K562 (cell line): ENCODE measurements around the gene GPATCH4. TPM values are rescaled to one million over a fixed set of nuclear protein-coding genes. Genes with fewer than 3 reads are reported as not detected.

Experiments used
- ADNP ChIP-seq: fragments of 200-800 bp; sonication (Bioruptor generic); IDR thresholded peaks from 2 replicates; pipeline ENCODE4 v1.6.1; 2016; ENCODE audit warnings: missing genetic modification characterization, missing compliant biosample characterization
- CREB1 ChIP-seq, 2 experiments: sonication (generic) in 1 of 2; formaldehyde crosslinking in 1 of 2; IDR thresholded peaks; 2 replicates each; pipeline versions ENCODE4 v1.6.1 to v1.8.0; 2012 to 2022; ENCODE audit warnings: inconsistent platforms in 1 of 2, mild to moderate bottlenecking in 1 of 2, missing genetic modification reagents in 1 of 2, moderate library complexity in 1 of 2
- FOXK2 ChIP-seq, 2 experiments: fragments of 450-650 bp; IDR thresholded peaks in 1 of 2; conservative IDR thresholded peaks in 1 of 2; 2 replicates each; pipeline ENCODE4 v1.6.1; 2016; ENCODE audit warnings: low read depth in 2 of 2, mild to moderate bottlenecking in 1 of 2
- GABPA ChIP-seq: fragments of 200-800 bp; sonication (Bioruptor generic); conservative IDR thresholded peaks from 2 replicates; pipeline ENCODE4 v1.6.1; 2016; ENCODE audit warnings: low read depth, missing genetic modification characterization, missing compliant biosample characterization
- IRF2 ChIP-seq: sonication (generic); formaldehyde crosslinking; IDR thresholded peaks from 2 replicates; pipeline ENCODE4 v1.8.1; 2022; ENCODE audit warnings: mild to moderate bottlenecking, missing genetic modification reagents
- KDM2B ChIP-seq: fragments of 250-450 bp; sonication (Bioruptor Pico); IDR thresholded peaks from 2 replicates; pipeline ENCODE4 v1.8.0; 2021; ENCODE audit warnings: mild to moderate bottlenecking, moderate library complexity
- NFYB ChIP-seq: IDR thresholded peaks from 2 replicates; pipeline ENCODE4 v1.6.1; 2011; ENCODE audit warnings: mild to moderate bottlenecking, moderate library complexity; ENCODE audit not compliant: insufficient read length; ENCODE audit errors: extremely low read depth
- SLC30A9 ChIP-seq: fragments of 250-450 bp; sonication (Bioruptor Pico); IDR thresholded peaks from 2 replicates; pipeline ENCODE4 v1.8.0; 2022; ENCODE audit warnings: mild to moderate bottlenecking, moderate library complexity
- TRIM28 ChIP-seq: fragments of 450-650 bp; IDR thresholded peaks from 2 replicates; pipeline ENCODE4 v1.6.1; 2017
- polyA plus RNA-seq, 8 experiments: library from polyadenylated mRNA; depleted of rRNA in 4 of 8; stranded (reverse) in 5 of 8; unstranded in 3 of 8; fragments of >200 nt; fragmentation: Nextera tagmentation in 2 of 8; fragmentation: Illumina TruSeq in 1 of 8; extraction: Ambion mirVana in 2 of 8; extraction: Trizol in 1 of 8; gene quantifications; 2 replicates each; pipeline versions ENCODE4 v1.2.1 to v1.2.3, GENCODE V29; 2011 to 2014; ENCODE audit warnings: inconsistent platforms in 1 of 8, missing spikeins in 1 of 8
- total RNA-seq, 7 experiments: library from RNA; depleted of rRNA in 6 of 7; stranded (reverse); fragments of >200 nt in 6 of 7; fragmentation: Illumina TruSeq in 2 of 7; extraction: Trizol in 2 of 7; gene quantifications; 2 replicates each; pipeline versions ENCODE4 v1.2.1 to v1.2.3, GENCODE V29; 2011 to 2021; ENCODE audit warnings: low replicate concordance in 1 of 7
- TF ChIP-seq, protein P1 (sequence below): sonication (generic); formaldehyde crosslinking; IDR thresholded peaks from 2 replicates; pipeline ENCODE4 v1.8.0; 2022; ENCODE audit warnings: missing genetic modification reagents, mild to moderate bottlenecking, borderline replicate concordance
- TF ChIP-seq, protein P2 (sequence below): sonication (generic); formaldehyde crosslinking; IDR thresholded peaks from 2 replicates; pipeline ENCODE4 v1.8.1; 2023; ENCODE audit warnings: missing genetic modification reagents, mild to moderate bottlenecking, borderline replicate concordance
- TF ChIP-seq, protein P3 (sequence below): fragments of 250-450 bp; sonication (Bioruptor Pico); IDR thresholded peaks from 2 replicates; pipeline ENCODE4 v1.8.0; 2022; ENCODE audit warnings: moderate library complexity, mild to moderate bottlenecking, inconsistent platforms
- TF ChIP-seq, protein P4 (sequence below): fragments of 450-650 bp; formaldehyde crosslinking; IDR thresholded peaks from 2 replicates; pipeline ENCODE4 v1.4.0; 2020; ENCODE audit warnings: mild to moderate bottlenecking, moderate library complexity
- TF ChIP-seq, protein P5 (sequence below): sonication (generic); formaldehyde crosslinking; IDR thresholded peaks from 2 replicates; pipeline ENCODE4 v1.8.1; 2023; ENCODE audit warnings: mild to moderate bottlenecking, missing genetic modification reagents

Gene GPATCH4
- total and polyA plus RNA-seq, 9 of the 15 experiments (the other 6 are each of a cell fraction or from before 2014, with no cell fraction given): 43.7 to 105 (median 76.5) TPM

DNA sequence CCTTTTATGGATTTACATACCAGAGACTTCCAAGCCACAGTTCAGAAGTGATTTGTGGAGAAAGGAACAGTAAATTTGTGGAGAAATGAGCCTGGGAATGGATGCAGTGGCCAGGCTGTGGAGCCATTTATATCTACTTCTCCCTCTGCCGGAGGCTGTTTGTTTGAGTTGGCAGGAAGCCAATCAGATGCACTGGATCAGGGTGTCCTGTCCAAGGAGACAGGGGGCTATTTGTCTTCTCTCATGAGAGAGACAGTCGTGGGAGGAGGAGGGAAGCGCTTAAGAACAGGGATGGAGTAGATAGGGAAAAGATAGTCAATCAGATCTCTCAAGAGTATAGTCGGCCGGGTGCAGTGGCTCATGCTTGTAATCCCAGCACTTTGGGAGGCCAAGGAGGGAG is 15.2 kb upstream of the GPATCH4 start (continued):
- TF ChIP-seq, protein P1, sequence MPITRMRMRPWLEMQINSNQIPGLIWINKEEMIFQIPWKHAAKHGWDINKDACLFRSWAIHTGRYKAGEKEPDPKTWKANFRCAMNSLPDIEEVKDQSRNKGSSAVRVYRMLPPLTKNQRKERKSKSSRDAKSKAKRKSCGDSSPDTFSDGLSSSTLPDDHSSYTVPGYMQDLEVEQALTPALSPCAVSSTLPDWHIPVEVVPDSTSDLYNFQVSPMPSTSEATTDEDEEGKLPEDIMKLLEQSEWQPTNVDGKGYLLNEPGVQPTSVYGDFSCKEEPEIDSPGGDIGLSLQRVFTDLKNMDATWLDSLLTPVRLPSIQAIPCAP: no peak
- TF ChIP-seq NFYB (no peak), IRF2 (CRISPR knock-in tag) (no peak), KDM2B (CRISPR knock-in tag) (no peak), FOXK2 (conservative IDR thresholded peaks at IDR 0.05 in 1 of 2, IDR thresholded peaks at IDR 0.05 in 1 of 2; ENCODE audit: low read depth in 2 of 2) (no peak), GABPA (no peak), CREB1 (IDR thresholded peaks at IDR 0.05) (0 out of 2 replicates have a peak, but pooled peaks have one; percentile 27), CREB1 (CRISPR knock-in tag; IDR thresholded peaks at IDR 0.05) (no peak), SLC30A9 (no peak), TRIM28 (peak; percentile 84; the same call in 1 of the 2 replicates), ADNP (tag) (no peak)
- TF ChIP-seq, protein P2, sequence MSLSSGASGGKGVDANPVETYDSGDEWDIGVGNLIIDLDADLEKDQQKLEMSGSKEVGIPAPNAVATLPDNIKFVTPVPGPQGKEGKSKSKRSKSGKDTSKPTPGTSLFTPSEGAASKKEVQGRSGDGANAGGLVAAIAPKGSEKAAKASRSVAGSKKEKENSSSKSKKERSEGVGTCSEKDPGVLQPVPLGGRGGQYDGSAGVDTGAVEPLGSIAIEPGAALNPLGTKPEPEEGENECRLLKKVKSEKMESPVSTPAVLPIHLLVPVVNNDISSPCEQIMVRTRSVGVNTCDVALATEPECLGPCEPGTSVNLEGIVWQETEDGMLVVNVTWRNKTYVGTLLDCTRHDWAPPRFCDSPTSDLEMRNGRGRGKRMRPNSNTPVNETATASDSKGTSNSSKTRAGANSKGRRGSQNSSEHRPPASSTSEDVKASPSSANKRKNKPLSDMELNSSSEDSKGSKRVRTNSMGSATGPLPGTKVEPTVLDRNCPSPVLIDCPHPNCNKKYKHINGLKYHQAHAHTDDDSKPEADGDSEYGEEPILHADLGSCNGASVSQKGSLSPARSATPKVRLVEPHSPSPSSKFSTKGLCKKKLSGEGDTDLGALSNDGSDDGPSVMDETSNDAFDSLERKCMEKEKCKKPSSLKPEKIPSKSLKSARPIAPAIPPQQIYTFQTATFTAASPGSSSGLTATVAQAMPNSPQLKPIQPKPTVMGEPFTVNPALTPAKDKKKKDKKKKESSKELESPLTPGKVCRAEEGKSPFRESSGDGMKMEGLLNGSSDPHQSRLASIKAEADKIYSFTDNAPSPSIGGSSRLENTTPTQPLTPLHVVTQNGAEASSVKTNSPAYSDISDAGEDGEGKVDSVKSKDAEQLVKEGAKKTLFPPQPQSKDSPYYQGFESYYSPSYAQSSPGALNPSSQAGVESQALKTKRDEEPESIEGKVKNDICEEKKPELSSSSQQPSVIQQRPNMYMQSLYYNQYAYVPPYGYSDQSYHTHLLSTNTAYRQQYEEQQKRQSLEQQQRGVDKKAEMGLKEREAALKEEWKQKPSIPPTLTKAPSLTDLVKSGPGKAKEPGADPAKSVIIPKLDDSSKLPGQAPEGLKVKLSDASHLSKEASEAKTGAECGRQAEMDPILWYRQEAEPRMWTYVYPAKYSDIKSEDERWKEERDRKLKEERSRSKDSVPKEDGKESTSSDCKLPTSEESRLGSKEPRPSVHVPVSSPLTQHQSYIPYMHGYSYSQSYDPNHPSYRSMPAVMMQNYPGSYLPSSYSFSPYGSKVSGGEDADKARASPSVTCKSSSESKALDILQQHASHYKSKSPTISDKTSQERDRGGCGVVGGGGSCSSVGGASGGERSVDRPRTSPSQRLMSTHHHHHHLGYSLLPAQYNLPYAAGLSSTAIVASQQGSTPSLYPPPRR (CRISPR knock-in tag): no peak
- TF ChIP-seq, protein P3, sequence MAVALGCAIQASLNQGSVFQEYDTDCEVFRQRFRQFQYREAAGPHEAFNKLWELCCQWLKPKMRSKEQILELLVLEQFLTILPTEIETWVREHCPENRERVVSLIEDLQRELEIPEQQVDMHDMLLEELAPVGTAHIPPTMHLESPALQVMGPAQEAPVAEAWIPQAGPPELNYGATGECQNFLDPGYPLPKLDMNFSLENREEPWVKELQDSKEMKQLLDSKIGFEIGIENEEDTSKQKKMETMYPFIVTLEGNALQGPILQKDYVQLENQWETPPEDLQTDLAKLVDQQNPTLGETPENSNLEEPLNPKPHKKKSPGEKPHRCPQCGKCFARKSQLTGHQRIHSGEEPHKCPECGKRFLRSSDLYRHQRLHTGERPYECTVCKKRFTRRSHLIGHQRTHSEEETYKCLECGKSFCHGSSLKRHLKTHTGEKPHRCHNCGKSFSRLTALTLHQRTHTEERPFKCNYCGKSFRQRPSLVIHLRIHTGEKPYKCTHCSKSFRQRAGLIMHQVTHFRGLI (CRISPR knock-in tag): no peak
- TF ChIP-seq, protein P4, sequence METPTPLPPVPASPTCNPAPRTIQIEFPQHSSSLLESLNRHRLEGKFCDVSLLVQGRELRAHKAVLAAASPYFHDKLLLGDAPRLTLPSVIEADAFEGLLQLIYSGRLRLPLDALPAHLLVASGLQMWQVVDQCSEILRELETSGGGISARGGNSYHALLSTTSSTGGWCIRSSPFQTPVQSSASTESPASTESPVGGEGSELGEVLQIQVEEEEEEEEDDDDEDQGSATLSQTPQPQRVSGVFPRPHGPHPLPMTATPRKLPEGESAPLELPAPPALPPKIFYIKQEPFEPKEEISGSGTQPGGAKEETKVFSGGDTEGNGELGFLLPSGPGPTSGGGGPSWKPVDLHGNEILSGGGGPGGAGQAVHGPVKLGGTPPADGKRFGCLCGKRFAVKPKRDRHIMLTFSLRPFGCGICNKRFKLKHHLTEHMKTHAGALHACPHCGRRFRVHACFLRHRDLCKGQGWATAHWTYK: peak; percentile 32; the same call in 1 of the 2 replicates
- TF ChIP-seq, protein P5, sequence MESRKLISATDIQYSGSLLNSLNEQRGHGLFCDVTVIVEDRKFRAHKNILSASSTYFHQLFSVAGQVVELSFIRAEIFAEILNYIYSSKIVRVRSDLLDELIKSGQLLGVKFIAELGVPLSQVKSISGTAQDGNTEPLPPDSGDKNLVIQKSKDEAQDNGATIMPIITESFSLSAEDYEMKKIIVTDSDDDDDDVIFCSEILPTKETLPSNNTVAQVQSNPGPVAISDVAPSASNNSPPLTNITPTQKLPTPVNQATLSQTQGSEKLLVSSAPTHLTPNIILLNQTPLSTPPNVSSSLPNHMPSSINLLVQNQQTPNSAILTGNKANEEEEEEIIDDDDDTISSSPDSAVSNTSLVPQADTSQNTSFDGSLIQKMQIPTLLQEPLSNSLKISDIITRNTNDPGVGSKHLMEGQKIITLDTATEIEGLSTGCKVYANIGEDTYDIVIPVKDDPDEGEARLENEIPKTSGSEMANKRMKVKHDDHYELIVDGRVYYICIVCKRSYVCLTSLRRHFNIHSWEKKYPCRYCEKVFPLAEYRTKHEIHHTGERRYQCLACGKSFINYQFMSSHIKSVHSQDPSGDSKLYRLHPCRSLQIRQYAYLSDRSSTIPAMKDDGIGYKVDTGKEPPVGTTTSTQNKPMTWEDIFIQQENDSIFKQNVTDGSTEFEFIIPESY (CRISPR knock-in tag): no peak
